HEK293 (cell line): ENCODE data around the gene PIEZO1.
A peak's percentile ranks its signal among the peaks of the same experiment; 100 is the strongest.

Experiments
- CTCF ChIA-PET: fragments of 350-600 bp; formaldehyde crosslinking; extraction: SDS; loops from one replicate; lab custom pipeline; 2021; ENCODE audit warnings: antibody characterized with exemption; lab: Yijun Ruan, JAX
- POLR2A ChIA-PET: fragments of 300-600 bp; formaldehyde crosslinking; extraction: SDS; loops from one replicate; lab custom pipeline; 2020; ENCODE audit warnings: antibody characterized with exemption, inconsistent platforms; lab: Yijun Ruan, JAX
- H3K27ac ChIP-seq: fragments of 200-500 bp; sonication (Bioruptor generic); 2 replicates; pipeline ENCODE4 v1.5.1; 2014; ENCODE audit warnings: low read depth, low read length, control low read depth, inconsistent platforms; ENCODE audit errors: extremely low read depth
- H3K36me3 ChIP-seq, 2 experiments: fragments of 200-500 bp in 1 of 2; sonication (Bioruptor generic) in 1 of 2; 1 replicate in 1 of 2; 2 replicates in 1 of 2; pipeline ENCODE4 v1.5.1; 2014 to 2017; ENCODE audit warnings: inconsistent platforms in 2 of 2, low read length in 2 of 2; ENCODE audit not compliant: control insufficient read depth in 2 of 2, insufficient read depth in 1 of 2
- H3K4me1 ChIP-seq: fragments of 200-500 bp; sonication (Bioruptor generic); 2 replicates; pipeline ENCODE4 v1.5.1; 2014; ENCODE audit warnings: mild to moderate bottlenecking, low read length, inconsistent platforms; ENCODE audit not compliant: control insufficient read depth, insufficient read depth
- H3K4me3 ChIP-seq: 2 replicates; pipeline ENCODE4 v1.5.1; 2011; ENCODE audit warnings: low read depth, mild to moderate bottlenecking, control low read depth, low read length, moderate library complexity
- H3K9me3 ChIP-seq: fragments of 200-500 bp; sonication (Bioruptor generic); 2 replicates; pipeline ENCODE4 v1.5.1; 2014; ENCODE audit warnings: low read depth, low read length, inconsistent platforms; ENCODE audit not compliant: control insufficient read depth, insufficient read depth
- CTCF ChIP-seq: fragments of 450-650 bp; formaldehyde crosslinking; IDR thresholded peaks from 2 replicates; pipeline ENCODE4 v1.5.1; 2016; ENCODE audit warnings: missing biosample characterization, missing genetic modification characterization
- MZF1 ChIP-seq: fragments of 450-650 bp; formaldehyde crosslinking; IDR thresholded peaks from 2 replicates; pipeline ENCODE4 v1.5.1; 2017; ENCODE audit warnings: missing biosample characterization, missing genetic modification characterization, borderline replicate concordance
- OSR2 ChIP-seq: fragments of 450-650 bp; formaldehyde crosslinking; IDR thresholded peaks from 2 replicates; pipeline ENCODE4 v1.5.1; 2016; ENCODE audit warnings: missing biosample characterization, missing genetic modification characterization
- YY2 ChIP-seq: fragments of 450-650 bp; formaldehyde crosslinking; IDR thresholded peaks from 2 replicates; pipeline ENCODE4 v1.5.1; 2016; ENCODE audit warnings: missing biosample characterization, missing genetic modification characterization
- ZBTB7A ChIP-seq: fragments of 450-650 bp; formaldehyde crosslinking; IDR thresholded peaks from 2 replicates; pipeline ENCODE4 v1.5.1; 2016; ENCODE audit warnings: low read depth, missing biosample characterization, missing genetic modification characterization
- ZEB2 ChIP-seq: fragments of 450-650 bp; formaldehyde crosslinking; IDR thresholded peaks from 2 replicates; pipeline ENCODE4 v1.5.1; 2016; ENCODE audit warnings: missing biosample characterization, missing genetic modification characterization
- ZFP41 ChIP-seq: fragments of 450-650 bp; formaldehyde crosslinking; IDR thresholded peaks from 2 replicates; pipeline ENCODE4 v1.5.1; 2016; ENCODE audit warnings: missing biosample characterization, missing genetic modification characterization, borderline replicate concordance
- ZIC2 ChIP-seq: fragments of 450-650 bp; formaldehyde crosslinking; IDR thresholded peaks from 2 replicates; pipeline ENCODE4 v1.5.1; 2016; ENCODE audit warnings: missing biosample characterization, missing genetic modification characterization
- ZNF112 ChIP-seq: fragments of 450-650 bp; formaldehyde crosslinking; IDR thresholded peaks from 2 replicates; pipeline ENCODE4 v1.5.0; 2017; ENCODE audit warnings: missing biosample characterization, missing genetic modification characterization
- ZNF18 ChIP-seq: fragments of 450-650 bp; formaldehyde crosslinking; IDR thresholded peaks from 2 replicates; pipeline ENCODE4 v1.5.1; 2016; ENCODE audit warnings: missing biosample characterization, missing genetic modification characterization
- ZNF202 ChIP-seq: fragments of 450-650 bp; formaldehyde crosslinking; IDR thresholded peaks from 2 replicates; pipeline ENCODE4 v1.5.1; 2016; ENCODE audit warnings: missing biosample characterization, missing genetic modification characterization, borderline replicate concordance
- ZNF341 ChIP-seq: fragments of 450-650 bp; formaldehyde crosslinking; IDR thresholded peaks from 2 replicates; pipeline ENCODE4; 2016; ENCODE audit warnings: low read depth, missing biosample characterization, missing genetic modification characterization
- ZNF510 ChIP-seq: fragments of 450-650 bp; formaldehyde crosslinking; IDR thresholded peaks from 2 replicates; pipeline ENCODE4 v1.5.1; 2018; ENCODE audit warnings: mild to moderate bottlenecking, missing genetic modification characterization, missing biosample characterization; ENCODE audit not compliant: insufficient replicate concordance
- ZNF585B ChIP-seq: fragments of 450-650 bp; formaldehyde crosslinking; IDR thresholded peaks from 2 replicates; pipeline ENCODE4 v1.5.1; 2016; ENCODE audit warnings: missing biosample characterization, missing genetic modification characterization
- ZNF610 ChIP-seq: fragments of 450-650 bp; formaldehyde crosslinking; IDR thresholded peaks from 2 replicates; pipeline ENCODE4 v1.5.1; 2016; ENCODE audit warnings: missing biosample characterization, missing genetic modification characterization, borderline replicate concordance
- ZNF623 ChIP-seq: fragments of 450-650 bp; formaldehyde crosslinking; IDR thresholded peaks from 2 replicates; pipeline ENCODE4 v1.5.1; 2016; ENCODE audit warnings: missing biosample characterization, missing genetic modification characterization
- ZNF654 ChIP-seq: fragments of 450-650 bp; formaldehyde crosslinking; IDR thresholded peaks from 2 replicates; pipeline ENCODE4 v1.5.1; 2016; ENCODE audit warnings: low read depth, missing biosample characterization, missing genetic modification characterization
- ZNF660 ChIP-seq: fragments of 450-650 bp; IDR thresholded peaks from 2 replicates; pipeline ENCODE4 v1.5.1; 2018; ENCODE audit warnings: missing biosample characterization, mild to moderate bottlenecking, missing genetic modification characterization
- ZNF704 ChIP-seq: fragments of 450-650 bp; formaldehyde crosslinking; IDR thresholded peaks from 2 replicates; pipeline ENCODE4 v1.5.1; 2016; ENCODE audit warnings: missing biosample characterization, missing genetic modification characterization
- ZSCAN16 ChIP-seq: fragments of 450-650 bp; formaldehyde crosslinking; IDR thresholded peaks from 2 replicates; pipeline ENCODE4 v1.5.1; 2016; ENCODE audit warnings: missing biosample characterization, missing genetic modification characterization
- ZSCAN18 ChIP-seq: fragments of 450-650 bp; formaldehyde crosslinking; IDR thresholded peaks from 2 replicates; pipeline ENCODE4 v1.5.1; 2016; ENCODE audit warnings: missing biosample characterization, missing genetic modification characterization
- TF ChIP-seq, protein P1 (sequence below): fragments of 450-650 bp; formaldehyde crosslinking; conservative IDR thresholded peaks from 2 replicates; pipeline ENCODE4 v1.5.1; 2016; ENCODE audit warnings: low read depth, missing biosample characterization, missing genetic modification characterization

Gene PIEZO1

DNA sequence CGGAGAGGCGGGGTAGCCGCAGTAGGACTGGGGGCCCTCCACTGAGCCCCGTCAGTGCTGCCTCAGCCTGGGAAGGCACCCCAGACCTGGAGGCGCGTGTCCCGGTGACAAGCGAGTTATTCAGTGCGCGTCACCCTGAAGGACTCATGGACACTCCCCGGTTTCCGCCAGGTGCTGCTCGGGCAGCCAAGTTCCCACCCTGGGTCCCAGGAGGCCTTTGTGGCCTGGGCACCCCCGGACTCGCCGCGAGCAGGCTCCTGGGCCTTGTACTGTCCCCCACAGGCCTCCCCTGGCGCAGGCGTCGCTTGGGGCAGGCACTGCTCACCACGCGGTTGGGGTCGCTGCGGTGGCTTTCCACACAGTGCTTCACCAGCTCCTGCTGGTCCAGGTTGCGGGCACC lies 86.4 kb downstream of the PIEZO1 start (continued):
- TF ChIP-seq ZBTB7A (no peak), ZNF510 (tag by site-specific recombination) (no peak), ZNF704 (tag by site-specific recombination) (no peak), MZF1 (tag by site-specific recombination) (no peak), ZNF202 (tag by site-specific recombination) (no peak), ZNF610 (tag by site-specific recombination) (no peak), ZSCAN18 (tag by site-specific recombination) (no peak)

- Histone ChIP-seq H3K4me1 (no peaks in the 10 kb centered on the region), H3K27ac (no peak overlapping the region; the same call in 1 of the 2 replicates), H3K4me3 (no peak overlapping the region), H3K9me3 (no peaks in the 10 kb centered on the region), H3K36me3 (peaks cover 0 to 49% of the 10 kb centered on the region in 2 experiments; a peak in 2 of 3 replicates)
- POLR2A ChIA-PET, result interaction anchor here (1.0 kb wide), 1 partner anchor 7 kb away, joined by 3 read pairs; no protein-coding TSS in a partner anchor
- TF ChIP-seq ZNF654 (tag by site-specific recombination) (no peak), CTCF (peak; percentile 72)
- CTCF ChIA-PET, result no interaction called here
Observed at GRCh38 chr16:88697831-88698615, 87.0 kb downstream of the PIEZO1 start.

- H3K36me3 ChIP-seq, result peaks cover 0 to 42% of the 10 kb centered on the region in 2 experiments; a peak in 2 of 3 replicates
- no peaks in the 10 kb centered on the region for H3K4me1 ChIP-seq
- H3K9me3 ChIP-seq, result no peaks in the 10 kb centered on the region
- H3K4me3 ChIP-seq, result no peak overlapping the region
- CTCF ChIA-PET, result no interaction called here
- POLR2A ChIA-PET, result interaction anchor here (1.0 kb wide), 1 partner anchor 8 kb away, joined by 3 read pairs; no protein-coding TSS in a partner anchor
- no peak overlapping the region for H3K27ac ChIP-seq
- TF ChIP-seq ZNF660 (tag by site-specific recombination) (no peak), ZNF585B (no peak), ZNF18 (tag by site-specific recombination) (no peak), YY2 (tag by site-specific recombination) (no peak), ZIC2 (tag by site-specific recombination) (no peak), ZNF112 (no peak), OSR2 (tag by site-specific recombination) (no peak), ZNF341 (no peak), ZNF623 (no peak), ZSCAN16 (tag by site-specific recombination) (no peak), ZFP41 (tag by site-specific recombination) (no peak), ZEB2 (no peak)
- TF ChIP-seq, protein P1, sequence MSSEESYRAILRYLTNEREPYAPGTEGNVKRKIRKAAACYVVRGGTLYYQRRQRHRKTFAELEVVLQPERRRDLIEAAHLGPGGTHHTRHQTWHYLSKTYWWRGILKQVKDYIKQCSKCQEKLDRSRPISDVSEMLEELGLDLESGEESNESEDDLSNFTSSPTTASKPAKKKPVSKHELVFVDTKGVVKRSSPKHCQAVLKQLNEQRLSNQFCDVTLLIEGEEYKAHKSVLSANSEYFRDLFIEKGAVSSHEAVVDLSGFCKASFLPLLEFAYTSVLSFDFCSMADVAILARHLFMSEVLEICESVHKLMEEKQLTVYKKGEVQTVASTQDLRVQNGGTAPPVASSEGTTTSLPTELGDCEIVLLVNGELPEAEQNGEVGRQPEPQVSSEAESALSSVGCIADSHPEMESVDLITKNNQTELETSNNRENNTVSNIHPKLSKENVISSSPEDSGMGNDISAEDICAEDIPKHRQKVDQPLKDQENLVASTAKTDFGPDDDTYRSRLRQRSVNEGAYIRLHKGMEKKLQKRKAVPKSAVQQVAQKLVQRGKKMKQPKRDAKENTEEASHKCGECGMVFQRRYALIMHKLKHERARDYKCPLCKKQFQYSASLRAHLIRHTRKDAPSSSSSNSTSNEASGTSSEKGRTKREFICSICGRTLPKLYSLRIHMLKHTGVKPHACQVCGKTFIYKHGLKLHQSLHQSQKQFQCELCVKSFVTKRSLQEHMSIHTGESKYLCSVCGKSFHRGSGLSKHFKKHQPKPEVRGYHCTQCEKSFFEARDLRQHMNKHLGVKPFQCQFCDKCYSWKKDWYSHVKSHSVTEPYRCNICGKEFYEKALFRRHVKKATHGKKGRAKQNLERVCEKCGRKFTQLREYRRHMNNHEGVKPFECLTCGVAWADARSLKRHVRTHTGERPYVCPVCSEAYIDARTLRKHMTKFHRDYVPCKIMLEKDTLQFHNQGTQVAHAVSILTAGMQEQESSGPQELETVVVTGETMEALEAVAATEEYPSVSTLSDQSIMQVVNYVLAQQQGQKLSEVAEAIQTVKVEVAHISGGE (tag by site-specific recombination), result no peak
Observed at GRCh38 chr16:88697116-88697830, 87.7 kb downstream of the PIEZO1 start.
